NT2/D1 (cell line): ENCODE results near the gene CHCHD4.

Experiments
- SUZ12 ChIP-seq: IDR thresholded peaks from 2 replicates; pipeline ENCODE4 v1.6.1; 2011; ENCODE audit not compliant: insufficient read length, insufficient read depth; ENCODE audit errors: extremely low read depth
- YY1 ChIP-seq: IDR thresholded peaks from 2 replicates; pipeline ENCODE4 v1.6.1; 2011; ENCODE audit not compliant: insufficient read length, insufficient read depth
- ZNF274 ChIP-seq: IDR thresholded peaks from 2 replicates; pipeline ENCODE4 v1.6.1; 2011; ENCODE audit warnings: mild to moderate bottlenecking, low read depth, low read length

GRCh38 chr3:14120111-14120920, 4.4 kb downstream of the CHCHD4 start:
- TF ChIP-seq ZNF274 = no peak
- TF ChIP-seq SUZ12 = no peak
- no peak for TF ChIP-seq YY1
